ENCODE measurements around the gene ILRUN. TPM values are rescaled to one million over a fixed set of nuclear protein-coding genes. Genes with fewer than 3 reads are reported as not detected.

The ILRUN gene
- total and polyA plus RNA-seq, 9 of the 15 experiments (the other 6 are each of a cell fraction or from before 2014, with no cell fraction given) = 24.9 to 78.9 (median 53.4) TPM

- TF ChIP-seq, protein P1, sequence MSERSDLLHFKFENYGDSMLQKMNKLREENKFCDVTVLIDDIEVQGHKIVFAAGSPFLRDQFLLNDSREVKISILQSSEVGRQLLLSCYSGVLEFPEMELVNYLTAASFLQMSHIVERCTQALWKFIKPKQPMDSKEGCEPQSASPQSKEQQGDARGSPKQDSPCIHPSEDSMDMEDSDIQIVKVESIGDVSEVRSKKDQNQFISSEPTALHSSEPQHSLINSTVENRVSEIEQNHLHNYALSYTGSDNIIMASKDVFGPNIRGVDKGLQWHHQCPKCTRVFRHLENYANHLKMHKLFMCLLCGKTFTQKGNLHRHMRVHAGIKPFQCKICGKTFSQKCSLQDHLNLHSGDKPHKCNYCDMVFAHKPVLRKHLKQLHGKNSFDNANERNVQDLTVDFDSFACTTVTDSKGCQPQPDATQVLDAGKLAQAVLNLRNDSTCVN (CRISPR knock-in tag; IDR thresholded peaks at IDR 0.05) = no peak
- TF ChIP-seq MYBL2 (IDR thresholded peaks at IDR 0.05; ENCODE audit: low read depth) = no peak
- no peak for TF ChIP-seq MYBL2 (CRISPR knock-in tag; IDR thresholded peaks at IDR 0.05; ENCODE audit: borderline replicate concordance)
- no peak for TF ChIP-seq BHLHE40 (IDR thresholded peaks at IDR 0.05; ENCODE audit: low read length)
- TF ChIP-seq SRSF1 (IDR thresholded peaks at IDR 0.05; ENCODE audit: low read depth, low read length) = no peak
- no peak for TF ChIP-seq SOX6 (IDR thresholded peaks at IDR 0.05)
- 0 out of 2 replicates have a peak, but pooled peaks have one; percentile 29 for TF ChIP-seq GTF2E2 (tag; IDR thresholded peaks at IDR 0.05)
- no peak for TF ChIP-seq EHMT2 (IDR thresholded peaks at IDR 0.05)
- peak; percentile 97 for TF ChIP-seq ZNF316 (IDR thresholded peaks at IDR 0.05)
- TF ChIP-seq HNRNPUL1 (IDR thresholded peaks at IDR 0.05; ENCODE audit: low read length) = no peak
- TF ChIP-seq ZNF174 (CRISPR knock-in tag; IDR thresholded peaks at IDR 0.05) = no peak
- no peak for TF ChIP-seq KHSRP (IDR thresholded peaks at IDR 0.05)
- TF ChIP-seq PRPF4 (IDR thresholded peaks at IDR 0.05; ENCODE audit: insufficient read depth, low read depth, low read length, poor library complexity, severe bottlenecking) = no peak
- TF ChIP-seq SNIP1 (IDR thresholded peaks at IDR 0.05; ENCODE audit: low read depth) = no peak
- TF ChIP-seq U2AF2 (optimal IDR thresholded peaks at IDR 0.05; ENCODE audit: low read depth, low read length) = no peak
- TF ChIP-seq CBX2 (IDR thresholded peaks at IDR 0.05; ENCODE audit: insufficient read depth, low read length, poor library complexity, severe bottlenecking) = no peak
- TF ChIP-seq FOXJ2 (tag; IDR thresholded peaks at IDR 0.05) = 0 out of 2 replicates have a peak, but pooled peaks have one; percentile 45
- no peak for TF ChIP-seq TRIM24 (IDR thresholded peaks at IDR 0.05)
- TF ChIP-seq PREB (CRISPR knock-in tag; IDR thresholded peaks at IDR 0.05) = no peak
- no peak for TF ChIP-seq PCBP2 (IDR thresholded peaks at IDR 0.05; ENCODE audit: low read depth, low read length, poor library complexity, severe bottlenecking)
- TF ChIP-seq CAMTA2 (CRISPR knock-in tag; conservative IDR thresholded peaks at IDR 0.05) = no peak
- TF ChIP-seq POLR2AphosphoS2 (IDR thresholded peaks at IDR 0.05; ENCODE audit: low read length) = no peak
- TF ChIP-seq GABPB1 (CRISPR knock-in tag; IDR thresholded peaks at IDR 0.05) = no peak
- peak; percentile 36; the same call in 1 of the 2 replicates for TF ChIP-seq HDAC2 (IDR thresholded peaks at IDR 0.05)
- TF ChIP-seq, protein P2, sequence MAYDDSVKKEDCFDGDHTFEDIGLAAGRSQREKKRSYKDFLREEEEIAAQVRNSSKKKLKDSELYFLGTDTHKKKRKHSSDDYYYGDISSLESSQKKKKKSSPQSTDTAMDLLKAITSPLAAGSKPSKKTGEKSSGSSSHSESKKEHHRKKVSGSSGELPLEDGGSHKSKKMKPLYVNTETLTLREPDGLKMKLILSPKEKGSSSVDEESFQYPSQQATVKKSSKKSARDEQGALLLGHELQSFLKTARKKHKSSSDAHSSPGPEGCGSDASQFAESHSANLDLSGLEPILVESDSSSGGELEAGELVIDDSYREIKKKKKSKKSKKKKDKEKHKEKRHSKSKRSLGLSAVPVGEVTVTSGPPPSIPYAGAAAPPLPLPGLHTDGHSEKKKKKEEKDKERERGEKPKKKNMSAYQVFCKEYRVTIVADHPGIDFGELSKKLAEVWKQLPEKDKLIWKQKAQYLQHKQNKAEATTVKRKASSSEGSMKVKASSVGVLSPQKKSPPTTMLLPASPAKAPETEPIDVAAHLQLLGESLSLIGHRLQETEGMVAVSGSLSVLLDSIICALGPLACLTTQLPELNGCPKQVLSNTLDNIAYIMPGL (CRISPR knock-in tag; IDR thresholded peaks at IDR 0.05) = no peak
- 0 out of 4 replicates have a peak, but pooled peaks of 1 of the 2 experiments have one; percentile 25 for TF ChIP-seq ARNT (IDR thresholded peaks at IDR 0.05)
- TF ChIP-seq TAF1 (IDR thresholded peaks at IDR 0.05; ENCODE audit: control insufficient read depth, extremely low read depth, insufficient read depth, low read length, severe bottlenecking) = no peak
- TF ChIP-seq CC2D1A (IDR thresholded peaks at IDR 0.05) = no peak
- TF ChIP-seq SNRNP70 (optimal IDR thresholded peaks at IDR 0.05; ENCODE audit: low read depth, low read length) = no peak
These were observed 39.1 kb downstream of the ILRUN start (continued) for GRCh38 chr6:34657307-34657978.

Measured in K562 (cell line).